T-cell (primary cell): ENCODE results near the gene PLAC1. TPM values are rescaled to one million over a fixed set of nuclear protein-coding genes. Genes with fewer than 3 reads are reported as not detected.

Experiments used
- ATAC-seq, 4 experiments: fragments of 200-7000 bp in 3 of 4; fragments of 150-1000 bp in 1 of 4; cut with Tn5 transposase; replicated peaks in 1 of 4; 1 replicate in 3 of 4; 2 replicates in 1 of 4; pipeline ENCODE4 v1.10.0; 2021; ENCODE audit warnings: moderate library complexity in 3 of 4, mild to moderate bottlenecking in 2 of 4, moderate number of reproducible peaks in 1 of 4
- CTCF ChIA-PET, 2 donors: fragments of 300-600 bp; sonication (Branson Sonifier 250); formaldehyde crosslinking; loops; one replicate each; lab custom pipeline; 2022; ENCODE audit warnings: antibody characterized with exemption in 2 of 2; lab: Charles Lee
- POLR2A ChIA-PET, 2 donors: fragments of 300-600 bp; sonication (Branson Sonifier 250); formaldehyde crosslinking; loops; one replicate each; lab custom pipeline; 2022; ENCODE audit warnings: antibody characterized with exemption in 2 of 2; lab: Charles Lee
- DNase-seq, 35 experiments: peaks; one replicate each; pipeline versions ENCODE4 v3.0.0 to v3.0.0-alpha.2; 2013 to 2023
- H3K27ac ChIP-seq: one replicate; pipeline ENCODE4 v1.5.1; 2013; ENCODE audit warnings: low read length
- H3K27me3 ChIP-seq, 2 experiments: replicated peaks in 1 of 2; 1 replicate in 1 of 2; 2 replicates in 1 of 2; pipeline versions ENCODE4 v1.6.1 to v1.7.0; 2013; ENCODE audit warnings: low read length in 1 of 2, mixed read lengths in 1 of 2; ENCODE audit not compliant: control insufficient read depth in 2 of 2, insufficient read depth in 2 of 2; ENCODE audit errors: extremely low read depth in 1 of 2
- H3K36me3 ChIP-seq, 2 donors: 1 replicate in 1 of 2; 2 replicates in 1 of 2; pipeline versions ENCODE4 v1.6.1 to v1.7.0; 2013; ENCODE audit warnings: low read length in 1 of 2; ENCODE audit not compliant: control insufficient read depth in 2 of 2, insufficient read depth in 1 of 2; ENCODE audit errors: extremely low read depth in 1 of 2
- H3K4me1 ChIP-seq, 2 experiments: 1 replicate in 1 of 2; 2 replicates in 1 of 2; pipeline versions ENCODE4 v1.6.1 to v1.7.0; 2013; ENCODE audit warnings: low read length in 2 of 2, mixed read lengths in 1 of 2; ENCODE audit not compliant: insufficient read depth in 2 of 2, control insufficient read depth in 1 of 2; ENCODE audit errors: extremely low read depth in 1 of 2
- H3K4me3 ChIP-seq, 2 donors: 1 replicate in 1 of 2; 2 replicates in 1 of 2; pipeline versions ENCODE4 v1.5.1 to v1.7.0; 2013; ENCODE audit warnings: mild to moderate bottlenecking in 2 of 2, low read length in 1 of 2, moderate library complexity in 1 of 2; ENCODE audit not compliant: control insufficient read depth in 1 of 2; ENCODE audit errors: extremely low read depth in 1 of 2
- H3K9me3 ChIP-seq: 2 replicates; pipeline ENCODE4 v1.7.0; 2013
- H3K27ac Mint-ChIP-seq, 2 donors: one replicate each; pipeline ENCODE4 v1.8.0; 2020 to 2021; ENCODE audit warnings: mild to moderate bottlenecking in 2 of 2, mixed read lengths in 2 of 2
- H3K27me3 Mint-ChIP-seq, 2 donors: one replicate each; pipeline ENCODE4 v1.8.0; 2021 to 2022; ENCODE audit warnings: mixed read lengths in 2 of 2
- H3K36me3 Mint-ChIP-seq: one replicate; pipeline ENCODE4 v1.8.0; 2021; ENCODE audit warnings: mixed read lengths
- H3K4me1 Mint-ChIP-seq, 3 donors: one replicate each; pipeline ENCODE4 v1.8.0; 2020 to 2022; ENCODE audit warnings: mixed read lengths in 3 of 3, mild to moderate bottlenecking in 1 of 3
- H3K4me3 Mint-ChIP-seq, 3 donors: one replicate each; pipeline ENCODE4 v1.8.0; 2020 to 2022; ENCODE audit warnings: mild to moderate bottlenecking in 3 of 3, mixed read lengths in 3 of 3, moderate library complexity in 3 of 3
- H3K9me3 Mint-ChIP-seq, 3 donors: one replicate each; pipeline ENCODE4 v1.8.0; 2020 to 2022; ENCODE audit warnings: mixed read lengths in 3 of 3
- WGBS: methylation state at CpG from one replicate; pipeline ENCODE4 v1.1.5; 2013; ENCODE audit warnings: missing lambda C conversion rate; ENCODE audit not compliant: insufficient coverage; 5-methylcytosine and 5-hydroxymethylcytosine counted together
- total RNA-seq, 35 experiments: library from RNA in 6 of 35; stranded (reverse) in 6 of 35; fragments of 120-200 nt in 1 of 35; gene quantifications; one replicate each; pipeline versions ENCODE4 v1.2.1 to v1.2.4 and lab custom pipeline; 2013 to 2026

The PLAC1 gene
- total RNA-seq, 5 donors from 2014 or later (not counting 1 experiment from before 2014, with no cell fraction given), result not detected

GRCh38 chrX:134592303-134592702, 66.0 kb downstream of the PLAC1 start:
- no peak overlapping the region for H3K27ac Mint-ChIP-seq
- H3K36me3 ChIP-seq, result no peaks in the 10 kb centered on the region

GRCh38 chrX:134591502-134591901, 66.8 kb downstream of the PLAC1 start:
- H3K27me3 ChIP-seq, result no peaks in the 10 kb centered on the region
- no peaks in the 10 kb centered on the region for H3K36me3 ChIP-seq
- ChIA-PET CTCF (no interaction called here), POLR2A (interaction anchor here in 1 of 2 donors (0.6 kb wide), 1 partner anchor 9 kb away, joined by 3 read pairs; no protein-coding TSS in a partner anchor)
- no peak for ATAC-seq
- Mint-ChIP-seq H3K27me3 (peaks cover 15 to 28% of the 10 kb centered on the region in 2 donors), H3K4me1 (no peaks in the 10 kb centered on the region), H3K27ac (no peak overlapping the region), H3K4me3 (no peak overlapping the region), H3K9me3 (no peaks in the 10 kb centered on the region), H3K36me3 (no peaks in the 10 kb centered on the region)
- H3K9me3 ChIP-seq, result no peaks in the 10 kb centered on the region
- DNase-seq, result no peak
- no peak overlapping the region for H3K4me3 ChIP-seq
- WGBS, result no CpG with 5 or more reads among the region's 2 CpGs
- no peaks in the 10 kb centered on the region for H3K4me1 ChIP-seq
- no peak overlapping the region for H3K27ac ChIP-seq

More at GRCh38 chrX:134592303-134592702, 66.0 kb downstream of the PLAC1 start:
- no peak overlapping the region for H3K4me3 ChIP-seq
- Mint-ChIP-seq H3K4me3 (no peak overlapping the region), H3K27me3 (peaks cover 15 to 34% of the 10 kb centered on the region in 2 donors), H3K9me3 (no peaks in the 10 kb centered on the region), H3K4me1 (no peaks in the 10 kb centered on the region), H3K36me3 (no peaks in the 10 kb centered on the region)
- ATAC-seq (no peak), DNase-seq (no peak)
- ChIA-PET POLR2A (interaction anchor here in 1 of 2 donors (0.6 kb wide), 1 partner anchor 8 kb away, joined by 3 read pairs; no protein-coding TSS in a partner anchor), CTCF (no interaction called here)
- H3K27me3 ChIP-seq, result no peaks in the 10 kb centered on the region
- no peaks in the 10 kb centered on the region for H3K9me3 ChIP-seq
- H3K27ac ChIP-seq, result no peak overlapping the region
- H3K4me1 ChIP-seq, result no peaks in the 10 kb centered on the region

- Histone ChIP-seq H3K27ac (no peak overlapping the region), H3K27me3 (no peaks in the 10 kb centered on the region), H3K4me3 (no peak overlapping the region), H3K36me3 (no peaks in the 10 kb centered on the region), H3K4me1 (no peaks in the 10 kb centered on the region), H3K9me3 (no peaks in the 10 kb centered on the region)
- Mint-ChIP-seq H3K27me3 (peaks cover 7 to 20% of the 10 kb centered on the region in 2 donors), H3K27ac (no peak overlapping the region), H3K4me1 (no peaks in the 10 kb centered on the region), H3K36me3 (no peaks in the 10 kb centered on the region), H3K4me3 (no peak overlapping the region), H3K9me3 (no peaks in the 10 kb centered on the region)
- no peak for DNase-seq
- ChIA-PET CTCF (no interaction called here), POLR2A (no interaction called here)
- 93% methylated on average over 2 of the region's 3 CpGs for WGBS
- ATAC-seq, result no peak
Measured at GRCh38 chrX:134588806-134589205, 69.5 kb downstream of the PLAC1 start.

GRCh38 chrX:134580907-134581306, 77.4 kb downstream of the PLAC1 start:
- Mint-ChIP-seq H3K27ac (no peak overlapping the region), H3K9me3 (no peaks in the 10 kb centered on the region), H3K4me3 (no peak overlapping the region), H3K36me3 (no peaks in the 10 kb centered on the region), H3K27me3 (peaks cover 2 to 15% of the 10 kb centered on the region in 2 donors), H3K4me1 (no peaks in the 10 kb centered on the region)
- Histone ChIP-seq H3K9me3 (no peaks in the 10 kb centered on the region), H3K4me1 (no peaks in the 10 kb centered on the region), H3K36me3 (no peaks in the 10 kb centered on the region), H3K27ac (no peak overlapping the region), H3K27me3 (no peaks in the 10 kb centered on the region), H3K4me3 (no peak overlapping the region)
- ATAC-seq (no peak), DNase-seq (no peak)
- no CpG with 5 or more reads among the region's 1 CpG for WGBS
- CTCF ChIA-PET, result no interaction called here
- POLR2A ChIA-PET, result no interaction called here

GRCh38 chrX:134573683-134574035, 84.6 kb downstream of the PLAC1 start:
- Mint-ChIP-seq H3K27ac (no peak overlapping the region), H3K36me3 (no peaks in the 10 kb centered on the region), H3K4me3 (no peak overlapping the region), H3K9me3 (no peaks in the 10 kb centered on the region), H3K4me1 (no peaks in the 10 kb centered on the region), H3K27me3 (peaks cover 4 to 26% of the 10 kb centered on the region in 2 donors)
- DNase-seq (no peak), ATAC-seq (no peak)
- Histone ChIP-seq H3K27ac (no peak overlapping the region), H3K27me3 (no peaks in the 10 kb centered on the region), H3K9me3 (no peaks in the 10 kb centered on the region), H3K4me1 (no peaks in the 10 kb centered on the region), H3K36me3 (no peaks in the 10 kb centered on the region), H3K4me3 (no peak overlapping the region)
- no CpG with 5 or more reads among the region's 5 CpGs for WGBS
- ChIA-PET CTCF (no interaction called here), POLR2A (no interaction called here)

GRCh38 chrX:134572816-134573682, 85.2 kb downstream of the PLAC1 start:
- CTCF ChIA-PET, result no interaction called here
- no peaks in the 10 kb centered on the region for H3K9me3 Mint-ChIP-seq

More at GRCh38 chrX:134572816-134573682, 85.2 kb downstream of the PLAC1 start:
- Mint-ChIP-seq H3K27ac (no peak overlapping the region), H3K4me3 (no peak overlapping the region), H3K36me3 (no peaks in the 10 kb centered on the region), H3K4me1 (no peaks in the 10 kb centered on the region), H3K27me3 (peaks cover 4 to 30% of the 10 kb centered on the region in 2 donors)
- no peak overlapping the region for H3K4me3 ChIP-seq
- DNase-seq (no peak), ATAC-seq (no peak)
- no peaks in the 10 kb centered on the region for H3K27me3 ChIP-seq
- no peak overlapping the region for H3K27ac ChIP-seq
- no peaks in the 10 kb centered on the region for H3K9me3 ChIP-seq
- no peaks in the 10 kb centered on the region for H3K4me1 ChIP-seq
- POLR2A ChIA-PET, result no interaction called here
- H3K36me3 ChIP-seq, result no peaks in the 10 kb centered on the region
- WGBS, result no CpG with 5 or more reads among the region's 5 CpGs
